Measurements from ENCODE around the gene OR7G3.

OR7G3 gene

DNA sequence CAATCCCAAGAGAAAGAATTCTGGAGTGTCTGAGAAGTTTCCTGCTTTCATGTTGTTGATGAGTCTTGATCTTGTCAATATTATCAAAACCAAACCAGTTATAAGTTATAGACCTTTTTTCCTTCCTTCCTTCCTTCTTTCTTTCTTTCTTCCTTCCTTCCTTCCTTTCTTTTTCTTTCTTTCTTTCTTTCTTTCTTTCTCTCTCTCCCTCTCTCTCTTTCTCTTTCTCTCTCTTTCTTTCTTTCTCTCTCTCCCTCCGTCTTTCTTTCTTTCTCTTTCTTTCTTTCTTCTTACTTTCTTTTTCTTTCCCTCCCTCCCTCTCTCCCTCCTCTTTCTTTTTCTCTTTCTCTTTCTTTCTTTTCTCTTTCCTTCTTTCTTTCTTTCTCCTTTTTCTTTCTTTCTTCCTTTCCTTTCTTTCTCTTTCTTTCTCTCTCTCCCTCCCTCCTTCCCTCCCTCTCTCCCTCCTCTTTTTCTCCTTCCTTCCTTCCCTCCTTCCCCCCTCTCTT, at the start of gene OR7G3:
TSS of gene OR7G3 (minus strand) at position 51 of the 506 bp plus-strand sequence. CDS start at position 51, 0 bp downstream.
- DNase-seq = no peak

DNA sequence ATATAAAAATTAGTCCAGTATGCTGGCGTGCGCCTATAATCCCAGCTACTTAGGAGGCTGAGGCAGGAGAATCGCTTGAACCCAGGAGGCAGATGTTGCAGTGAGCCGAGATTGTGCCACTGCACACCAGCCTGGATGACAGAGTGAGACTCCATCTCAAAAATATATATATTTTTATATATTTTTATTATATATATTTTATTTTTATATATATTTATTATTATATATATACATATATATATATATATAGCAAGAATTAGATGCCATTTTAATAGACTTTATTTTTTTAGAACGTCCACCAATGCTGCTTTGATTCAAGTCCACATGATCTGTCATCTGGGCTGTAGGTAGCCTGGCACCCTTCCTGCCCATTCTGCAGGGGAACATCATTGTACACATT, 48.6 kb upstream of the OR7G3 start:
- no peak for DNase-seq

DNA sequence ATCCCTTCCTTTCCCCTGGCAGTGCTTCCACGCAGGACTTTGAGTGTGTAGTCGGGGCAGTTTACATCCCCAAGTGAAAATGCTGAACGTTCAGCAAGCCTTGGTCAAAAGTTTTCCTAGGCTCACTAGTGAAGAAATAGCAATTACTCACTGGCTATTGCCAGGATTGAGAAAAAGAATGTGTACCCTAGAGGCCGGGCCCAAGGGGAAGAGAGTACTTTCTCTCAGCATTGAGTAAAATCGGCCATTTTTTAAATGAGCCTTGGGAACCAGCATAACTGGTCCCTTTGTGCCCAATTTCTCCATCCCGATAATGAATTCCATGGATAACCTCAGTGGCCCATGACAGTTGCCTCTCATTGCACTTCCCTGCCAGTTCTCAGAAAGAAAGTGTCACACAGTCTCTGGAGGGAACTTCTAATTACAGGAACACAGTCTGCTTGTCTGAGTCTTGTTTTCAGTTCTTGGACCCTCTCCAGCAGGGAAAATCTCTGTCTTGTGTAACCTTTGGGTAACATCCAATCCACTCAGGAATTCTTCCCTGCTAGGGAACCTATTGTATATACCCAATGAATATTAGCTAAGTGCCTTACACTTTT, 44.7 kb upstream of the OR7G3 start:
- no peak for DNase-seq

DNA sequence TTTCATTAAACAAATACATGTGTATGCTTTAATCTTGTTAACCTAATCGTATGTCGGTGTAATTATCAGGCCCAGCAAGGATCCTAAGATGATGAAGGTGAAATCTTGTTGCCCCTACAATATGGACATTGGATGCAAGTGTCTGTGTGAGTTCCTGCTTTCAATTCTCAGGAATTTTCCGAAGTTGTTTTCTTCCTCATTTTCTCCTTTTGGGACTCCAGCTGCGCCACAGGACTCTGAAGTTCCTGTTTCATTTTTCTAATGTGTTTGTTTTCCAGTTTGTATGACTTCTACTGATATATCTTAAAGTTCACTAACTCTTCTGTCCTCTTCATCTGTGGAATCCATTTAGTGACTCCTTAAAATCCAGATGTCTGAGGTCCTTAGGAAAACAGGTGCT, 40.1 kb upstream of the OR7G3 start:
- DNase-seq = no peak

DNA sequence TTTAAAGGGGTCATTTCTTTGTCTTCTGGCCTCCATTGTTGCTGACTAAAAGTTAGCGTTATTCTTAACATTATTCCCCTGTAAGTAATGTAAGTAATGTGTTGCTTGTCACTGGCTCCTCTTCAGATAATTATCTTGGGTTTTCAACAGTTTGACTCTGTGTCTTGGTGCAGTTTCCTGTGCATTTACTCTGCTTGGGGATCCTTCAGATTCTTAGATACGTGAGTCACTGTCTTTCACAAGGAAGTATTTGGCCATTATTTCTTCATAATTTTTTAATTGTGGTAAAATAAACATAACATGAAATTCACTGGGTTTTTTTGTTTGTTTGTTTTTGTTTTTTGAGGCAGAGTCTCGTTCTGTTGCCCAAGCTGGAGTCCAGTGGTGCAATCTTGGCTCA, 38.5 kb upstream of the OR7G3 start:
- no peak for DNase-seq

DNA sequence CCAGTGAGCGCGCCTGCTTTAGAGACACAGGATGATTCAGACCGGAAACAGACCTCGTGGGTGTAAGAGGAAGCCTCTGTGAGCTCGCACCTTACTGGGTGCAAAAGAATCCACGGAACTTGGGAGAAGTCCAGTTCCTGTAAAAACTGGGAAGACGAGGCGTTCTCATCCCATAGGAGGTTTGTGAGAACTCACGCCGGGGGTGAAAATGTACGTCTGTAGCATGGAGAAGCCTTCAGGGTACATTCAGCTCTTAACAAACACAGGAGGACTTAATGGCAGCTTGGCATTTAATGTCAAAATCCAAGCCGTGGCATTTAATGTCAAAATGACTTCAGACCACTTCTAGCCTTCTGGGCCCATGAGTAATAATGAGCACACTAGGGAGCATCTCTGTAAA, 34.7 kb upstream of the OR7G3 start:
- no peak for DNase-seq

DNA sequence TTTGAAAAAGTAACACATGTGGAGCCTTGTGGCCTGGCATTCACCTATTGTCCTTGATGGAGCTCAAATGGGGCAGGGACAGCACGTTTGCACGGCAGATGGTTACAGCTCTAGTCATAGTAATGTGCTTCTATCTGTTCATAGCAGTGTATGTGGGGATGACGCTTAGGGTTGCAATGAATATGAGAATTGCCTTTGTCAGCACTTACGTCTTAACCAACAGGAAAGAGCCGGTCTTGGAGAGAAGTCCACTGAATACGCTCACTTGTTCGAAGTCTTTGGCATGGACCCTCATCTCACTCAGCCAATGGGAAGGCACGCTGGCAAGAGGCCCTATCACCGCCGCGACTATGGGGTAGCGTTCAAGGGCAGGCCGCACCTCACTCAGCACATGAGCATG, 33.1 kb upstream of the OR7G3 start:
- no peak for DNase-seq

DNA sequence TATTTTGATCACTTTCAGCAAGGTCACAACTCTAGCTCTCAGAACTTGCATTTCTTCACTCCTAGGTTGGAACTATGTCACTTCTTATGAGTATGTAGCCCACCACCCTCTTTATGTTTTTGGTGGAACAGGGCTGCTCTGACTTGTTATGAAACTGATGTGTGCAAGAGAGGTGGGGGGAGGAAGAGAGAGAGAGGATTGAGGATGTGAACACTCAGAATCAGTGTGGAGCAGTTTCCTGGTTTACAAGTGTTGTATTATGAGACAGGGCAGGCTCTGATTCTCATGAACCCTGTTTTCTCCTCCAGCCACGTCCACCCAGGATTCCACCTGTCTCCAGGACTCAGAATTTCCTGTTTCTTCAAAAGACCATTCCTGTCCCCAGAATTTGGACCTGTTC, 29.6 kb upstream of the OR7G3 start:
- no peak for DNase-seq

DNA sequence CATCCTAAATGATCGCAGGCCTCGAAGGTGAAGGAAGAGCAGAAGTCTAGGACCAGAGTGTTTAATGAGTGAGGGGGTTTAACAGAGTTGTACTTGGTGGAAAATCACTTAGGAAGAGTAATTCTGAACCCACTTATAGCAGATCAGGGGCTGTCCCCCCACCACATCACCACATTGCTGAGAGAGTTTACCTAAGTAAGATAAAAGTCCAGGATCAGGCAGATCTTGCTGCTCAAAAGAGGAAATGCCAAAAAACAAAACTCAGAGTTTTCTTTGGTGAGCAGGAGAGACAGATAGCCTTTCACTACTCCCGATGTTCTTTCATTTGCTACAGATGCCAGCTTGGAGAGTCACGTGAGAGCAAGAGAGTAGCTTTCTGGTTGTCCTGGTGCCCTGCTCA, 28.8 kb upstream of the OR7G3 start:
- no peak for DNase-seq

DNA sequence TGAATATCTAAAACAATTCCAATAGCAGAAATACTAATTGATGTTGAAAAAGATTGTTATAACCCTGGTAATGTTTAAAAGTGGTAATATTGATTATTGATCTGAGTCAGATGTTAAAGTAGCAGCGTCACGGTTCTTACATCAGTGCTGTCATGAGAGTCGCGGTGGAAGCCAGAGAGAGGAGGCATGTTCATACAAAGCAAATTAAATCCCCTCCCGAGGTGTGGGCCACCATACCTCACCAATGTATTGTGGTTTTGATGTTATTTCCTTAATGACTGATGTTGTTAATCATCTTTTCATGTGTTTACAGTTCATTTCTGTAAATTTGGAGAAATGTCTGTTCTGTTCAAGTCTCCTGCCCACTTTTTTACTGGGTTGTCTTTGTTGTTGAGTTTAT, 24.6 kb upstream of the OR7G3 start:
- peak; percentile 7 for DNase-seq

DNA sequence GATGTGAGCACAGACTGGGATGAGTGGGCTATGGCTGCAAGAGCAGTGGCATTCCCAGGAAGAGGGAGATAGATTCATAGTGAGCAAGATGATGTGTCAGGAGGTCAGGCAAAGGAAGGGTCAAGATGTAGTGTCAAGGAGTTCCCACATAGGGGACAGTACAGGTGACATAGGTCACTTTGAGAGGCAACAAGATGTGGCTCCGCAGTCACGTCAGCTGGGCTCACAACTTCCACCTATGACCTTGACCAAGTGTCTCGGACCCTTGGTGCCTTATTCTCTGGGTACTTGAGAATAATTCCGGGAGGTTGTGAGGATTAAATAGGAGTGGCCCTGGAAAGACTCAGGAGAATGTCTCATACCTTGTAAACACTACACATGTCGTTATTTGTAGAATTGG, 23.9 kb upstream of the OR7G3 start:
- no peak for DNase-seq

DNA sequence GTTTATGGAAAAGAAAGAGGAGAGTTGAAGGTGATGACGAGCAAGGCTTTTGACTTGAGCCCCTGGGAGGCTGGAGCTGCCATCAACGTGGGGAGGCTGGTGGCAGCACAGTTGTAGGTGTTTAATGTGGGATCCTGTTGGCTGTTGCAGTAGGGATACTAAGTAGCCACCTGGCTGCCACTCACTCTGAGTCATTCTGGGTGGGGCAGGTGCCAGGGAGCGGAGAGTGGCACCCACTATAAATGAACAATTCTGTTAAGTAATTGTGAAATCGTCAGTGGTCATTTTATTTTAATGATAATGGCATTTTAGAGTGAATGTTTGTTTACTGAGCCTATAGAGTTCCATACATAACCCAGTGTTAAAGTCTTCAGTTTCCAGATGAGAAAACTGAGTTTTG, 23.2 kb upstream of the OR7G3 start:
- DNase-seq = no peak

DNA sequence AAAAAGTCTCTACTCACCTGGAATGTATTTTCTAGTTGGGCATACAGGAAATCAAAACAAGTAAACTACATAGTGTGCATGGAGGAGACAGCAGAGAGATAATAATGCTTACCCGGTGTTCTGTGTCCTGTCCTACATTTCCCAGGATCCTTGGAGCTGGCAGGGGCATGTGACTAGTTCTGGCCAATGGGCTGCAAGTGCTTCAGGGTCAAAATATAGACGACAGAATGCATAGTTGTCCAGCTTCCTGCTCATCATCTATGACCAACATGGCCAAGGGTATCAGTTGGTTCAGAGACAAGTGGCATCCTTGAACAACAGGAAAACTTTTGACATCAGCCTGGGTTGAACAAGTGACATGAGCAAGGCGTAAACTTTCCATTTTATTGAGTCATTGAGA, 21.9 kb upstream of the OR7G3 start:
- no peak for DNase-seq

DNA sequence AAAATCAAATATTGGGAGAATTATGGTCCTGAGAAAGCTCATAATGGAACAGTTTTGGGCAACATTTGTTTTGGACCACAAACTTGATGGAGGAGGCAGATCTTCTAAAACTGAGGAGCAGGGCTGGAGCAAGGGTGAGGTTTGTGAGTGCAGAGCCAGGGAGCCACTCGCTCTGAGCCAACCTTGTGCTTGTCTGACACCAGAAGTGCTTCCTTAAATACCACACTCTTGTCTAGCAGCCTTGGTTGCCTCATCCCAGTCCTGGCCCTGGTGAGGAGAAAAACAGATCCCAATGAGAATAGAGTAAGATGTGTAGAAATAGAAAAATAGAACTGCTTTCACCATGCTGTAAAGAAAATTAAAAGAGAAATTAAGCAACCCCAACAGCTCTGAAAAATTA, 20.1 kb upstream of the OR7G3 start:
- DNase-seq = no peak

DNA sequence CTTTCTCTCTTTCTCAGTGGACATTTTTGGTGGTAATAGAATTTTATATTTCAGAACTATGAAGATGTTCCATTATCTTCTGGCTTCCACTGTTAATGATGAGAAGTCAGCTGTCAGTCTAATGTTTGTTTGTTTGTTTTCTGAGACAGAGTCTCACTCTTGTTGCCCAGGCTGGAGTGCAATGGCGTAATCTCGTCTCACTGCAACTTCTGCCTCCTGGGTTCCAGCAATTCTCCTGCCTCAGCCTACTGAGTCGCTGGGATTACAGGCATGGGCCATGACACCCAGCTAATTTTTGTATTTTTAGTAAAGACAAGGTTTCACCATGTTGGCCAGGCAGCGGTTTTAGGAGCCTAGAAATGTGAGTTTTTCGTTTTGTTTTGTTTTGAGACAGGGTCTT, 18.2 kb upstream of the OR7G3 start:
- DNase-seq = no peak

DNA sequence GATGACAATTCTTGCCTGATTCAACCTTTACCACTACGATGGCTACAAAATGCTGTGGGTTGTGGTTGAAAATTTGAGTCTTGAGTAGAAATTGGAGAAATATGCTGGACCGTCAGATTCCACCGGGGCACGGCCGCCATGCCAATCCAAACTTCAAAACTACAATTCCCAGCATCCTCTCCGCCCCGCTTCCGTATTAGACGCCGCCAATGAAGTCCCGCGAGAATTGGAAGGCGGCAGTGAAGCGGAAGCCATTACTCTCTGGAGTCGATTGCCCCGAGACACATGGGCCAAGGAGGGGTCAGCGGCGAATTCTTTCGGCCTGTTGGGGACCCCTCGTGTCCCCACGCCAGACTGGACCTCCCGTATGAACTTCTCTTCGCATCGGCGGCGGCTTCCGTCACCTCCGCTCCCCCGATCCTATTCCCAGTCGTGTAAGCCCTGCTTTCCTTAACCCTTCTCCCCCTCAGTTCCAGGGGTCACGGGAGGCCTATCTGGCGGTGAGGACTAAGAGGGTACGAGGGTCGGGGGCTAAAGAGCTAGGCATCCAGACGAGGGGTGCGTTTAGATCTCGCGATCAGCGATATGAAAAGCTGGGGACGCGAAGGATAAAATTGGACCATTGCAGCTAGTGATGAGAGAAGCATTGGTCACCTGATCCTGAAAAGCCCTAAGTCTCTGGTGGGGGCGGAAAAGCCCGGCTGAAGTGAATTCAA, 13.6 kb upstream of the OR7G3 start, which contains the start of gene ZNF317:
TSS of gene ZNF317 (plus strand) at position 239 of the 716 bp plus-strand sequence. CDS start 15,620 bp downstream, outside the sequence.
- peak; percentile 89 for DNase-seq

DNA sequence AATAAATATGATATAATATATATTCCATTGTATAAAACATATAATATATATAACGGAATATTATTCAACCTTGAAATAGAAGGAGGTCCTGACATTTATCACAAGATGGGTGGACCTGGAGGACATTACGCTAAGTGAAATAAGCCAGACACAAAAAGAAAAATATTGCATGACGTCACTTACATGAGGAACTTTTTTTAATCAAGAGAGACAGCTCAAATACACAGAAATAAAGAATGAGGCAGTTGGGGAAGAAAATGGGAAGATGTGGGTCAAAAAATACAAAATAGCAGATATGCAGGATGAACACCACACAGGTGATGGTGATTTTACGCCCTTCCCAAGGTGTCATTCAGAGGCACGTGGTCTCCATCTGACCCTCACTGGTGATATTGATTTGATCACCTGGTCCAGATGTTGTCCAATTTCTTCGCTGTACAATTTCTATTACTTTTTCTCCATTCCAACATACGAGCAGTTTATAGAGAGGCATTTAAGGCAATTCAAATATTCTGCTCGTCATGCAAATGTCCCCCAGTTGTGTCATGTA, 12.9 kb upstream of the OR7G3 start:
- DNase-seq = no peak

DNA sequence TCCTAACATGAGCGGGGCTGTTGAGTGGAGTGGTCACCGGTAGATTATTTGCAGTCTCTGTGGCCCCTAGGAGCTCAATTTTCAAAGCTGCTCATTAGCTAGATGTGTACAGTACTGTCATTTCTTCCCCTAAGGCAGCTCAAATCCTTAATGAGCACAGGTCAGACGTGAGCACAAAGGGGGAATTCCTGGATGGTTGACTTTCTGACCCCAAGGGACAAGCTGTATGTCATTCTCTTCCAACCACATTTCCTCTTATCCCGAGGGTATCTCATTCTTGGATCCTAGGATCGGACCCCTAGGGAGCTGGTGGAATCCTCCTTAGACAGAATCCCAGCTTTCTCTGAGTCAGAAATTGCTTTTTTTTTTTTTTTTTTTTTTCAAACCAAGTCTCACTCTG, 5.7 kb upstream of the OR7G3 start:
- DNase-seq = no peak

DNA sequence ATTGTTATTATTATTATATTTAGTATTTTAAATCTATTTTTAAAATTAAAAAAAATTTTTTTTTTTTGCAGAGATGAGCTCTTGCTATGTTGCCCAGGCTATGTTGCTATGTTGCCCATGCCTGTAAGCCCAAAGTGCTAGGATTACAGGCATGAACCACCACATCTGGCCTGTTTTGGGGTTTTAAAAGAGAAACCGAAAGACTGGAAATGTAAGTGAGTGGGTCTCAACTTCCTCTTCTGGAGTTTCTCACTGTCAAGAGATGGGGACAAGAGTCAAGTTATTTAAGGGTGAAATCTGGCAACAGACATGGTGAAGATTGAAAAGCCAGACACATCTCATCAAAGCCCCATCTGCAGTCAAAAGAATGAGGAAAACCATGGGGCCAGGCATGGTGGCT, 4.2 kb upstream of the OR7G3 start:
- no peak for DNase-seq

DNA sequence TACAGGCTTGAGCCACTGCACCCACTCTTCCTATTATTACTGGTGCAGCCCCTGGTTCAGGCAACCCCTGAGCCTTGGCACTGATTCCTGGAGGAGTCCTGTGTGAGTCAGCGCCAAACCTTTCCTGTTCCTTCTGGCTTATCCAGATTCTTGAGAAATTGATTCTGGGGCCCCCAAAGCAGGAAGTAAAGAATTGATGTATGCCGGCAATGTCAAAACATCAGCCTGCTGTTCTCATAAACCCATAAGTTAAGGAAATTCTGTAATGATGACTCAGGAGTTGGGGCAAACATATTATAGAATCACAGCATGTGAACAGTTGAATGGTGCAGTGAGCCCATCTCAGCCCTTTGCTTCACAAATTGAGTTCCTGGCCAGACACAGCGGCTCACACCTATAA, 1.4 kb upstream of the OR7G3 start:
- no peak for DNase-seq

DNA sequence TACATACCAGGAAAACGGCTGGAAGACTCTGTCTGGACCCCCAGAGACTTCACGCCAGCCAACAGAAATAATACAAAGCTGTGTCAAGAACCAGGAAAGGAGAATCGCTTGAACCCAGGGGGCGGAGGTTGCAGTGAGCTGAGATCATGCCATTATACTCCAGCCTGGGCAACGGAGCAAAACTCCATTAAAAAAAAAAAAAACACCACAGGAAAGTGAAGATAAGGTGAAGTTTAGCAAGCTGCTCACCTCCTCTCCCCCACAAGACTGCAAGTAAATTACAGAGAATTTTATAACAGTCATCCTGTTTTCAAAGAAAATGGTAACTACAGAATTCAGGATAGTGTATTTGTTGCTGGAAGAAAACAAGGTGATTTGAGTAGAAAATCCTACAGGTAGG, 10.2 kb downstream of the OR7G3 start:
- DNase-seq = no peak

DNA sequence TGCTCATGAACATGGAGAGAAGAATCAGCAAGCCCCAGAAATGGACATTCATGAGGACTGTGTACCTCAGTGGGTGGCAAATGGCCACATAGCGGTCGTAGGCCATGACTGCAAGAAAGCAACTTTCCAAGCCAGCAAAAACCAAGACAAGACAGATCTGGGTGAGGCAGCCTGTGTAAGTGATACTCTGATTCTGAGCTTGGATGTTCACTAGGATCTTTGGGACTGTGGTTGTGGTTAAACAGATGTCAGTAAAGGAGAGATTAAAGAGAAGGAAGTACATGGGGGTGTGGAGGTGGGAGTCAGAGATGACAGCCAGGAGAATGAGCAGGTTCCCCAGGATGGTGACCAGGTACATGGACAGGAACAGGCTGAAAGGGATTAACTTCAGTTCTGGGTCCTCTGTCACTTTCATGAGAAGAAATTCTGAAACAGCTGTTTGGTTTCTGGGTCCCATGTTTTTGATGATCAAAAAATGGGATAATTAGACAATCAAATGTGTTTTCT, 11.4 kb downstream of the OR7G3 start, which contains the start of gene OR7G1:
TSS of gene OR7G1 (minus strand) at position 457 of the 507 bp plus-strand sequence. CDS start at position 457, 0 bp downstream.
- DNase-seq = no peak

DNA sequence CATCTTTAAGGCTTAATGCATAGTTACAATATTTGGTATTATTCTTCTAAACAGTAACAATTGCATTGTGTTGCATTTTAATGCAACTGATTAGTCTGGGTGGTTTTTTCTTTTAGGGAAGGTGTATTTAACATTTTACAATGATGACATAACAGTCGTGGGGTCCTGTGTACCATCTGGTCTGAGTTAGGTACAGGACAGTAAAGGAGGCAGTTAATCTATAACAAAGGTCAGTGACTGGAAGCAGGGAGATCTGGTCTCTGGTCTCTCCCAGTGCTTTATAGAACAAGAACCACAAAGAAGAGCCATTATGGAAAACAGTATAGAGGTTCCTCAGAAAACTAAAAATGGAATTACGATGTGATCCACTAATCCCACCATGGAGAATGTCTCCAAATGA, 16.8 kb downstream of the OR7G3 start:
- no peak for DNase-seq

DNA sequence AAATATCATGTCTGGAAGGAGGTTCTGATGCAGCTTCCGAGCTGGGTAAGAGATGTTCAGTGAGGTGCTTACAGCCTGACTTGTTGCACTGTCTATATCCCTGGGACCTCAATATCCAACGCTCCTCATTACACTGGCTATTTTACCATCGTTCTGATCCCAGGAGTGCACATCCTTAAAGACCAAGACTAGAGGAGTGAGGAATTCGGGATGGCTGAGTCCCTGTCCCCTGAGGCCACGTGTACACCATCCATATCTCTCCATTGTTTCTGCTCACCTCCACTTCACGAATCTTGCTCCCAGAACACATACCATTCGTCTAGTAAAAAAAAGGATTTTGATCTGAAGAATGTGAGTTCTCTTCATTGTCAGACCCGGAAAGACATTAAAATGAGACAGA, 19.4 kb downstream of the OR7G3 start, which contains the start of gene OR7G2:
TSS of gene OR7G2 (minus strand) at position 101 of the 400 bp plus-strand sequence. CDS start 4,232 bp downstream, outside the sequence.
- no peak for DNase-seq
